ENCODE results near the gene DGCR2.
"Not testable (repeated sequence)": the region's sequence is repeated elsewhere in the genome, so short reads cannot be mapped to it uniquely, and the experiment has no call there.

DGCR2 gene

GRCh38 chr22:19018256-19018655 lies 104.0 kb downstream of the DGCR2 start:
- Histone ChIP-seq H3K79me2 (ENCODE audit: insufficient read depth, low read length) (no peaks in the 10 kb centered on the region), H3K9me3 (ENCODE audit: insufficient read depth, low read length, severe bottlenecking) (no peaks in the 10 kb centered on the region), H3K4me1 (ENCODE audit: insufficient read depth, low read length) (no peaks in the 10 kb centered on the region), H3K36me3 (ENCODE audit: insufficient read depth, low read length) (no peaks in the 10 kb centered on the region), H3K4me2 (ENCODE audit: insufficient read depth, low read length) (no peak overlapping the region), H3K4me3 (ENCODE audit: low read depth in 1 of 2, low read length in 2 of 2) (no peak overlapping the region), H3K27ac (ENCODE audit: low read length) (no peak overlapping the region), H2AFZ (ENCODE audit: low read depth, low read length) (no peak overlapping the region), H3K9ac (ENCODE audit: low read depth, low read length) (no peak overlapping the region), H3K27me3 (ENCODE audit: insufficient read depth, low read length, poor library complexity) (no peaks in the 10 kb centered on the region), H4K20me1 (ENCODE audit: insufficient read depth, low read length) (no peaks in the 10 kb centered on the region)
- DNase-seq, result no peak
- ATAC-seq (ENCODE audit: insufficient read depth, low read depth), result no peak
- TF ChIP-seq CTCF (IDR thresholded peaks at IDR 0.05; ENCODE audit: borderline replicate concordance, extremely low read depth, low read length, poor library complexity, severe bottlenecking) (no peak), EZH2 (IDR thresholded peaks at IDR 0.05; ENCODE audit: borderline replicate concordance, low read depth, low read length, severe bottlenecking) (no peak)

- DNase-seq, result no peak
- Histone ChIP-seq H3K9me3 (ENCODE audit: insufficient read depth, low read length, severe bottlenecking) (no peaks in the 10 kb centered on the region), H3K9ac (ENCODE audit: low read depth, low read length) (no peak overlapping the region), H3K27ac (ENCODE audit: low read length) (no peak overlapping the region), H3K79me2 (ENCODE audit: insufficient read depth, low read length) (no peaks in the 10 kb centered on the region), H3K36me3 (ENCODE audit: insufficient read depth, low read length) (no peaks in the 10 kb centered on the region), H3K4me1 (ENCODE audit: insufficient read depth, low read length) (no peaks in the 10 kb centered on the region), H3K4me3 (ENCODE audit: low read depth in 1 of 2, low read length in 2 of 2) (no peak overlapping the region), H4K20me1 (ENCODE audit: insufficient read depth, low read length) (no peaks in the 10 kb centered on the region), H3K4me2 (ENCODE audit: insufficient read depth, low read length) (no peak overlapping the region), H2AFZ (ENCODE audit: low read depth, low read length) (no peak overlapping the region), H3K27me3 (ENCODE audit: insufficient read depth, low read length, poor library complexity) (no peaks in the 10 kb centered on the region)
- ATAC-seq (ENCODE audit: insufficient read depth, low read depth), result no peak
- TF ChIP-seq EZH2 (IDR thresholded peaks at IDR 0.05; ENCODE audit: borderline replicate concordance, low read depth, low read length, severe bottlenecking), result no peak
- TF ChIP-seq CTCF (IDR thresholded peaks at IDR 0.05; ENCODE audit: borderline replicate concordance, extremely low read depth, low read length, poor library complexity, severe bottlenecking), result no peak
Measured at GRCh38 chr22:19016081-19016766, 106.0 kb downstream of the DGCR2 start.

GRCh38 chr22:19014886-19015285 lies 107.3 kb downstream of the DGCR2 start:
- no peak overlapping the region for H3K9ac ChIP-seq (ENCODE audit: low read depth, low read length)
- H3K4me2 ChIP-seq (ENCODE audit: insufficient read depth, low read length), result no peak overlapping the region
- H3K27ac ChIP-seq (ENCODE audit: low read length), result no peak overlapping the region
- no peaks in the 10 kb centered on the region for H3K4me1 ChIP-seq (ENCODE audit: insufficient read depth, low read length)
- H3K4me3 ChIP-seq (ENCODE audit: low read depth in 1 of 2, low read length in 2 of 2), result no peak overlapping the region
- H3K36me3 ChIP-seq (ENCODE audit: insufficient read depth, low read length), result no peaks in the 10 kb centered on the region
- DNase-seq (no peak), ATAC-seq (ENCODE audit: insufficient read depth, low read depth) (no peak)
- no peaks in the 10 kb centered on the region for H4K20me1 ChIP-seq (ENCODE audit: insufficient read depth, low read length)
- TF ChIP-seq CTCF (IDR thresholded peaks at IDR 0.05; ENCODE audit: borderline replicate concordance, extremely low read depth, low read length, poor library complexity, severe bottlenecking) (no peak), EZH2 (IDR thresholded peaks at IDR 0.05; ENCODE audit: borderline replicate concordance, low read depth, low read length, severe bottlenecking) (no peak)
- no peak overlapping the region for H2AFZ ChIP-seq (ENCODE audit: low read depth, low read length)
- H3K79me2 ChIP-seq (ENCODE audit: insufficient read depth, low read length), result no peaks in the 10 kb centered on the region
- H3K27me3 ChIP-seq (ENCODE audit: insufficient read depth, low read length, poor library complexity), result no peaks in the 10 kb centered on the region
- H3K9me3 ChIP-seq (ENCODE audit: insufficient read depth, low read length, severe bottlenecking), result no peaks in the 10 kb centered on the region

- H3K36me3 ChIP-seq (ENCODE audit: insufficient read depth, low read length); H3K79me2 ChIP-seq (ENCODE audit: insufficient read depth, low read length); H4K20me1 ChIP-seq (ENCODE audit: insufficient read depth, low read length); H3K4me3 ChIP-seq (ENCODE audit: low read depth in 1 of 2, low read length in 2 of 2); ATAC-seq (ENCODE audit: insufficient read depth, low read depth); H3K9ac ChIP-seq (ENCODE audit: low read depth, low read length); DNase-seq; H3K4me2 ChIP-seq (ENCODE audit: insufficient read depth, low read length); H3K27me3 ChIP-seq (ENCODE audit: insufficient read depth, low read length, poor library complexity); H2AFZ ChIP-seq (ENCODE audit: low read depth, low read length); H3K4me1 ChIP-seq (ENCODE audit: insufficient read depth, low read length); H3K9me3 ChIP-seq (ENCODE audit: insufficient read depth, low read length, severe bottlenecking); H3K27ac ChIP-seq (ENCODE audit: low read length): not testable (repeated sequence)
Measured at GRCh38 chr22:19013881-19014598, 108.2 kb downstream of the DGCR2 start.

- not testable (repeated sequence) for ATAC-seq (ENCODE audit: insufficient read depth, low read depth); H3K79me2 ChIP-seq (ENCODE audit: insufficient read depth, low read length); H3K9me3 ChIP-seq (ENCODE audit: insufficient read depth, low read length, severe bottlenecking); H3K27me3 ChIP-seq (ENCODE audit: insufficient read depth, low read length, poor library complexity); H3K27ac ChIP-seq (ENCODE audit: low read length); H3K4me2 ChIP-seq (ENCODE audit: insufficient read depth, low read length); H3K9ac ChIP-seq (ENCODE audit: low read depth, low read length); H3K4me1 ChIP-seq (ENCODE audit: insufficient read depth, low read length); H2AFZ ChIP-seq (ENCODE audit: low read depth, low read length); DNase-seq; H3K36me3 ChIP-seq (ENCODE audit: insufficient read depth, low read length); H4K20me1 ChIP-seq (ENCODE audit: insufficient read depth, low read length); H3K4me3 ChIP-seq (ENCODE audit: low read depth in 1 of 2, low read length in 2 of 2)
Measured at GRCh38 chr22:19013411-19013810, 108.8 kb downstream of the DGCR2 start.

Measured in DND-41 (cell line).